DOHH2 (cell line): ENCODE data around the gene MMEL1.

Experiments
- H3F3A ChIP-seq: fragments of 200-600 bp; sonication (generic), shearing (Covaris generic); 2 replicates; pipeline ENCODE4 v1.6.0; 2016; ENCODE audit warnings: antibody characterized with exemption, mild to moderate bottlenecking; ENCODE audit not compliant: control insufficient read depth, insufficient read depth
- H3K27ac ChIP-seq: fragments of 200-600 bp; sonication (generic); 2 replicates; pipeline ENCODE4 v1.5.1; 2014; ENCODE audit warnings: low read depth, mild to moderate bottlenecking, low read length, moderate library complexity
- H3K27me3 ChIP-seq: fragments of 200-600 bp; sonication (generic); 2 replicates; pipeline ENCODE4 v1.6.1; 2014; ENCODE audit warnings: mild to moderate bottlenecking, low read length, mixed read lengths; ENCODE audit not compliant: control insufficient read depth
- H3K36me3 ChIP-seq: fragments of 200-600 bp; sonication (generic); 2 replicates; pipeline ENCODE4 v1.6.1; 2014; ENCODE audit warnings: mild to moderate bottlenecking, low read length, moderate library complexity, mixed read lengths; ENCODE audit not compliant: control insufficient read depth
- H3K4me1 ChIP-seq: fragments of 200-600 bp; sonication (generic); 2 replicates; pipeline ENCODE4 v1.6.1; 2014; ENCODE audit warnings: mild to moderate bottlenecking, low read length, mixed read lengths; ENCODE audit not compliant: control insufficient read depth
- H3K4me2 ChIP-seq: fragments of 200-600 bp; sonication (generic); 2 replicates; pipeline ENCODE4 v1.6.0; 2014; ENCODE audit warnings: mild to moderate bottlenecking, low read length, moderate library complexity
- H3K4me3 ChIP-seq: fragments of 200-600 bp; sonication (generic); 2 replicates; pipeline ENCODE4 v1.5.1; 2014; ENCODE audit warnings: mild to moderate bottlenecking, low read length, mixed read lengths
- H3K79me2 ChIP-seq: fragments of 200-600 bp; sonication (generic); 2 replicates; pipeline ENCODE4 v1.6.1; 2014; ENCODE audit warnings: mild to moderate bottlenecking, low read length, mixed read lengths; ENCODE audit not compliant: control insufficient read depth
- H3K9me2 ChIP-seq: fragments of 200-600 bp; sonication (generic); replicated peaks from 2 replicates; pipeline ENCODE4 v1.6.1; 2014; ENCODE audit warnings: mild to moderate bottlenecking, low read length, mixed read lengths; ENCODE audit not compliant: control insufficient read depth
- H3K9me3 ChIP-seq: fragments of 200-600 bp; sonication (generic); 2 replicates; pipeline ENCODE4 v1.6.1; 2014; ENCODE audit warnings: antibody characterized with exemption, low read length, mixed read lengths; ENCODE audit not compliant: control insufficient read depth, insufficient read depth
- H4K20me1 ChIP-seq: fragments of 200-600 bp; sonication (generic); 2 replicates; pipeline ENCODE4 v1.6.0; 2014; ENCODE audit warnings: low read depth, mild to moderate bottlenecking, antibody characterized with exemption, low read length, moderate library complexity; ENCODE audit not compliant: control insufficient read depth, insufficient read depth
- CTCF ChIP-seq: fragments of 200-600 bp; sonication (generic); IDR thresholded peaks from one replicate; pipeline ENCODE4 v1.5.1; 2014; ENCODE audit warnings: antibody characterized with exemption, mild to moderate bottlenecking, low read depth, low read length; ENCODE audit not compliant: poor library complexity, severe bottlenecking
- EZH2phosphoT487 ChIP-seq: fragments of 200-600 bp; sonication (generic); IDR thresholded peaks from 2 replicates; pipeline ENCODE4 v1.6.1; 2017; ENCODE audit warnings: borderline replicate concordance, mild to moderate bottlenecking, antibody characterized with exemption, low read length, moderate library complexity, mixed read lengths

Gene MMEL1

GRCh38 chr1:2548068-2548589, 84.7 kb downstream of the MMEL1 start:
- no peaks in the 10 kb centered on the region for H4K20me1 ChIP-seq
- peak overlapping the region; percentile 100 for H3K4me2 ChIP-seq
- no peaks in the 10 kb centered on the region for H3K36me3 ChIP-seq
- peaks cover 3% of the 10 kb centered on the region; the same call in 1 of the 2 replicates for H3K27me3 ChIP-seq
- peaks cover 47% of the 10 kb centered on the region for H3K4me1 ChIP-seq
- no peaks in the 10 kb centered on the region for H3K9me2 ChIP-seq
- TF ChIP-seq CTCF (peak; percentile 96), EZH2phosphoT487 (no peak)
- H3K27ac ChIP-seq, result peak overlapping the region; percentile 98
- peaks cover 6% of the 10 kb centered on the region; the same call in 1 of the 2 replicates for H3K79me2 ChIP-seq
- H3K9me3 ChIP-seq, result no peaks in the 10 kb centered on the region
- peaks cover 21% of the 10 kb centered on the region for H3F3A ChIP-seq
- peak overlapping the region; percentile 87 for H3K4me3 ChIP-seq

GRCh38 chr1:2547210-2548067, 85.4 kb downstream of the MMEL1 start:
- no peaks in the 10 kb centered on the region for H3K9me2 ChIP-seq
- peaks cover 21% of the 10 kb centered on the region for H3F3A ChIP-seq
- H4K20me1 ChIP-seq, result no peaks in the 10 kb centered on the region
- peak overlapping the region; percentile 98 for H3K27ac ChIP-seq
- H3K4me1 ChIP-seq, result peaks cover 47% of the 10 kb centered on the region
- H3K27me3 ChIP-seq, result peaks cover 5% of the 10 kb centered on the region; the same call in 1 of the 2 replicates
- peak overlapping the region; percentile 87 for H3K4me3 ChIP-seq
- peak overlapping the region; percentile 100 for H3K4me2 ChIP-seq
- TF ChIP-seq CTCF, result no peak
- TF ChIP-seq EZH2phosphoT487, result no peak
- H3K36me3 ChIP-seq, result no peaks in the 10 kb centered on the region
- peaks cover 6% of the 10 kb centered on the region; the same call in 1 of the 2 replicates for H3K79me2 ChIP-seq
- no peaks in the 10 kb centered on the region for H3K9me3 ChIP-seq

- Histone ChIP-seq H3K27me3 (peaks cover 8% of the 10 kb centered on the region), H3K4me2 (peak overlapping the region; percentile 100), H4K20me1 (no peaks in the 10 kb centered on the region), H3K79me2 (peaks cover 6% of the 10 kb centered on the region; the same call in 1 of the 2 replicates), H3K9me2 (no peaks in the 10 kb centered on the region), H3F3A (peaks cover 21% of the 10 kb centered on the region), H3K4me1 (peaks cover 47% of the 10 kb centered on the region), H3K4me3 (peak overlapping the region; percentile 87), H3K9me3 (no peaks in the 10 kb centered on the region), H3K27ac (peak overlapping the region; percentile 98), H3K36me3 (no peaks in the 10 kb centered on the region)
- TF ChIP-seq EZH2phosphoT487 (no peak), CTCF (no peak)
Measured at GRCh38 chr1:2546515-2547209, 86.2 kb downstream of the MMEL1 start.
